K562 (cell line): ENCODE results near the gene RABIF. TPM values are rescaled to one million over a fixed set of nuclear protein-coding genes. Genes with fewer than 3 reads are reported as not detected.

ENCODE experiments used
- CREB3L1 ChIP-seq: fragments of 450-650 bp; IDR thresholded peaks from 2 replicates; pipeline ENCODE4 v1.6.1; 2014; ENCODE audit warnings: low read depth, mild to moderate bottlenecking, moderate library complexity, borderline replicate concordance
- EWSR1 ChIP-seq: fragments of 450-650 bp; IDR thresholded peaks from 2 replicates; pipeline ENCODE4 v1.6.1; 2018; ENCODE audit warnings: borderline replicate concordance, mild to moderate bottlenecking, low read depth, moderate library complexity; ENCODE audit not compliant: partially characterized antibody
- MBD1 ChIP-seq: fragments of 250-450 bp; sonication (Bioruptor Pico); IDR thresholded peaks from 2 replicates; pipeline ENCODE4 v1.8.0; 2022; ENCODE audit warnings: inconsistent platforms
- MCM7 ChIP-seq, 2 experiments: fragments of 450-650 bp; IDR thresholded peaks; 2 replicates each; pipeline ENCODE4 v1.6.1; 2016 to 2018
- MEF2A ChIP-seq: IDR thresholded peaks from 2 replicates; pipeline ENCODE4 v1.6.1; 2011; ENCODE audit warnings: low read depth, mild to moderate bottlenecking, low read length, moderate library complexity; ENCODE audit not compliant: control insufficient read depth
- MEF2D ChIP-seq: conservative IDR thresholded peaks from 2 replicates; pipeline ENCODE4 v1.6.1; 2016; ENCODE audit warnings: low read depth, missing genetic modification characterization, missing compliant biosample characterization
- MGA ChIP-seq: fragments of 450-650 bp; IDR thresholded peaks from 2 replicates; pipeline ENCODE4 v1.6.1; 2016; ENCODE audit warnings: mild to moderate bottlenecking, moderate library complexity
- PCBP1 ChIP-seq: fragments of 200-400 bp; formaldehyde crosslinking; IDR thresholded peaks from 2 replicates; pipeline ENCODE4 v1.6.1; 2018; ENCODE audit warnings: mild to moderate bottlenecking, low read depth, low read length; ENCODE audit not compliant: poor library complexity, severe bottlenecking
- RBM34 ChIP-seq: fragments of 200-400 bp; formaldehyde crosslinking; IDR thresholded peaks from 2 replicates; pipeline ENCODE4 v1.6.1; 2018; ENCODE audit warnings: low read length, borderline replicate concordance; ENCODE audit not compliant: insufficient read depth
- ZBTB33 ChIP-seq: sonication (generic); formaldehyde crosslinking; IDR thresholded peaks from 2 replicates; pipeline ENCODE4 v1.8.1; 2023; ENCODE audit warnings: mild to moderate bottlenecking, missing genetic modification reagents
- ZNF766 ChIP-seq: fragments of 200-800 bp; sonication (Bioruptor generic); conservative IDR thresholded peaks from 2 replicates; pipeline ENCODE4 v1.6.1; 2016; ENCODE audit warnings: missing genetic modification characterization, missing compliant biosample characterization
- polyA plus RNA-seq, 8 experiments: library from polyadenylated mRNA; depleted of rRNA in 4 of 8; stranded (reverse) in 5 of 8; unstranded in 3 of 8; fragments of >200 nt; fragmentation: Nextera tagmentation in 2 of 8; fragmentation: Illumina TruSeq in 1 of 8; extraction: Ambion mirVana in 2 of 8; extraction: Trizol in 1 of 8; gene quantifications; 2 replicates each; pipeline versions ENCODE4 v1.2.1 to v1.2.3, GENCODE V29; 2011 to 2014; ENCODE audit warnings: inconsistent platforms in 1 of 8, missing spikeins in 1 of 8
- total RNA-seq, 7 experiments: library from RNA; depleted of rRNA in 6 of 7; stranded (reverse); fragments of >200 nt in 6 of 7; fragmentation: Illumina TruSeq in 2 of 7; extraction: Trizol in 2 of 7; gene quantifications; 2 replicates each; pipeline versions ENCODE4 v1.2.1 to v1.2.3, GENCODE V29; 2011 to 2021; ENCODE audit warnings: low replicate concordance in 1 of 7

RABIF gene
- total and polyA plus RNA-seq, 9 of the 15 experiments (the other 6 are each of a cell fraction or from before 2014, with no cell fraction given) = 7.4 to 20.1 (median 11.0) TPM

GRCh38 chr1:202854787-202855186 is 34.2 kb downstream of the RABIF start (continued):
- TF ChIP-seq MGA (peak; percentile 69), CREB3L1 (no peak), MCM7 (IDR thresholded peaks at IDR 0.05) (no peak), EWSR1 (no peak), MEF2A (no peak), ZNF766 (CRISPR knock-in tag) (no peak), MEF2D (no peak), MBD1 (no peak), ZBTB33 (CRISPR knock-in tag) (no peak), RBM34 (no peak), PCBP1 (no peak)
